Esophagus squamous epithelium (tissue), 5 donors: ENCODE measurements around the gene SPON2. TPM values are rescaled to one million over a fixed set of nuclear protein-coding genes. Genes with fewer than 3 reads are reported as not detected.

ENCODE experiments used
- DNase-seq: peaks from one replicate; lab custom pipeline; 2025; lab: John Stamatoyannopoulos, UW
- H3K27ac ChIP-seq, 4 donors: fragments of 200-600 bp; sonication (generic); one replicate each; pipeline ENCODE4 v1.5.1; 2016 to 2019; ENCODE audit warnings: mild to moderate bottlenecking in 1 of 4
- H3K27me3 ChIP-seq, 4 donors: fragments of 200-600 bp; sonication (generic); 1 replicate in 3 of 4; 2 replicates in 1 of 4; pipeline versions ENCODE4 v1.5.1 to v1.6.0; 2017 to 2021; ENCODE audit warnings: antibody characterized with exemption in 1 of 4
- H3K36me3 ChIP-seq, 3 donors: fragments of 200-600 bp; sonication (generic); one replicate each; pipeline ENCODE4 v1.5.1; 2016 to 2019
- H3K4me1 ChIP-seq, 3 donors: fragments of 200-600 bp; sonication (generic); one replicate each; pipeline ENCODE4 v1.5.1; 2017 to 2019
- H3K4me3 ChIP-seq, 4 donors: fragments of 200-600 bp; sonication (generic); 1 replicate in 3 of 4; 2 replicates in 1 of 4; pipeline ENCODE4 v1.5.1; 2016 to 2019; ENCODE audit warnings: mild to moderate bottlenecking in 2 of 4, moderate library complexity in 1 of 4
- H3K9me3 ChIP-seq, 3 donors: fragments of 200-600 bp; sonication (generic); one replicate each; pipeline ENCODE4 v1.5.1; 2016 to 2019
- CTCF ChIP-seq, 6 experiments: fragments of 450-650 bp in 4 of 6; fragments of 200-600 bp in 2 of 6; sonication (generic) in 2 of 6; IDR thresholded peaks; one replicate each; pipeline ENCODE4 v1.5.1; 2016 to 2019; ENCODE audit warnings: antibody characterized with exemption in 6 of 6, mild to moderate bottlenecking in 4 of 6, moderate library complexity in 4 of 6
- POLR2A ChIP-seq, 4 donors: fragments of 450-650 bp; IDR thresholded peaks; one replicate each; pipeline ENCODE4 v1.6.1; 2017; ENCODE audit warnings: antibody characterized with exemption in 4 of 4, mild to moderate bottlenecking in 4 of 4, moderate library complexity in 3 of 4
- WGBS, 2 donors: methylation state at CpG; one replicate each; pipeline ENCODE4 v1.1.5; 2018; 5-methylcytosine and 5-hydroxymethylcytosine counted together
- intact Hi-C: fragments of 100-400 bp; cut with DNase I; formaldehyde crosslinking; loops from one replicate; pipeline ENCODE4 v1.15.0; 2022
- total RNA-seq, 4 donors: library from RNA; depleted of rRNA; stranded (reverse); fragments of >200 nt; gene quantifications; one replicate each; pipeline ENCODE4 v1.1.0, GENCODE V29; 2016
- donor health status: DM: yes; HTN: yes; CAD: no.

Gene SPON2
- total RNA-seq, 4 donors from 2014 or later = 14.5 to 53.4 (median 21.3) TPM

GRCh38 chr4:1177274-1178141 is 5.1 kb upstream of the SPON2 start:
- WGBS, 2 donors = 50 to 55% methylated on average over 7 to 13 of the region's 28 CpGs
- peaks cover 0 to 3% (median 0%) of the 10 kb centered on the region in 3 donors for H3K9me3 ChIP-seq
- no peak overlapping the region for H3K4me3 ChIP-seq
- no peak for DNase-seq
- TF ChIP-seq POLR2A (IDR thresholded peaks at IDR 0.05) (peak in 1 of 4 donors; percentile 11), CTCF (IDR thresholded peaks at IDR 0.05) (no peak)
- H3K36me3 ChIP-seq = no peaks in the 10 kb centered on the region
- intact Hi-C loops = no loop called here
- H3K27me3 ChIP-seq = peaks cover 0 to 1% (median 0%) of the 10 kb centered on the region in 4 donors
- H3K27ac ChIP-seq = peak overlapping the region; percentile 57 to 78 (median 70)
- H3K4me1 ChIP-seq = peaks cover 23 to 50% (median 26%) of the 10 kb centered on the region in 3 donors

GRCh38 chr4:1176398-1177273 is 4.3 kb upstream of the SPON2 start:
- TF ChIP-seq CTCF (IDR thresholded peaks at IDR 0.05) (no peak), POLR2A (IDR thresholded peaks at IDR 0.05) (no peak)

GRCh38 chr4:1175635-1176229 is 3.3 kb upstream of the SPON2 start:
- H3K27ac ChIP-seq = peak overlapping the region in 1 of 4 donors; percentile 64
- intact Hi-C loops = no loop called here
- TF ChIP-seq POLR2A (IDR thresholded peaks at IDR 0.05) = no peak
- TF ChIP-seq CTCF (IDR thresholded peaks at IDR 0.05) = no peak

More at GRCh38 chr4:1176398-1177273, 4.3 kb upstream of the SPON2 start:
- H3K27ac ChIP-seq = peak overlapping the region in 3 of 4 donors; percentile 61 to 78 (median 78)
- intact Hi-C loops = no loop called here
- no peak overlapping the region for H3K4me3 ChIP-seq
- H3K4me1 ChIP-seq = peaks cover 32 to 59% (median 34%) of the 10 kb centered on the region in 3 donors
- DNase-seq = no peak
- WGBS, 2 donors = 80% methylated on average over 1 of the region's 1 CpG; no CpG with 5 or more reads in 1 of the 2 donors
- no peaks in the 10 kb centered on the region for H3K36me3 ChIP-seq
- peaks cover 0 to 3% (median 0%) of the 10 kb centered on the region in 3 donors for H3K9me3 ChIP-seq
- H3K27me3 ChIP-seq = peaks cover 0 to 10% (median under 1%) of the 10 kb centered on the region in 4 donors

GRCh38 chr4:1174941-1175634 is 2.7 kb upstream of the SPON2 start:
- Histone ChIP-seq H3K36me3 (peaks cover 0 to 10% (median 0%) of the 10 kb centered on the region in 3 donors), H3K27me3 (peaks cover 0 to 26% (median 3%) of the 10 kb centered on the region in 4 donors), H3K4me1 (peaks cover 39 to 75% (median 45%) of the 10 kb centered on the region in 3 donors), H3K9me3 (no peaks in the 10 kb centered on the region), H3K27ac (peak overlapping the region in 2 of 4 donors; percentile 36 to 64), H3K4me3 (no peak overlapping the region)
- TF ChIP-seq POLR2A (IDR thresholded peaks at IDR 0.05) (no peak), CTCF (IDR thresholded peaks at IDR 0.05) (no peak)
- intact Hi-C loops = no loop called here
- DNase-seq = no peak
- 84 to 96% methylated on average over 6 to 9 of the region's 20 CpGs for WGBS, 2 donors

More at GRCh38 chr4:1175635-1176229, 3.3 kb upstream of the SPON2 start:
- Histone ChIP-seq H3K9me3 (no peaks in the 10 kb centered on the region), H3K4me1 (peaks cover 39 to 68% (median 41%) of the 10 kb centered on the region in 3 donors), H3K4me3 (no peak overlapping the region), H3K27me3 (peaks cover 0 to 19% (median 3%) of the 10 kb centered on the region in 4 donors), H3K36me3 (peaks cover 0 to 3% (median 0%) of the 10 kb centered on the region in 3 donors)
- DNase-seq = no peak
- WGBS, 2 donors = 88 to 100% methylated on average over 3 of the region's 7 CpGs
